Fibroblast of mammary gland (primary cell): ENCODE results near the gene ATXN1.

Source experiments
- DNase-seq: peaks from one replicate; pipeline ENCODE4 v3.0.0-alpha.2; 2010; ENCODE audit warnings: low read depth
- H3K4me3 ChIP-seq: 2 replicates; pipeline ENCODE4 v1.5.1; 2011; ENCODE audit warnings: low read depth, mild to moderate bottlenecking, low read length, moderate library complexity; ENCODE audit not compliant: control insufficient read depth
- CTCF ChIP-seq: conservative IDR thresholded peaks from 2 replicates; pipeline ENCODE4 v1.5.1; 2011; ENCODE audit warnings: low read depth, low read length, inconsistent platforms; ENCODE audit not compliant: control insufficient read depth, insufficient read depth

The ATXN1 gene

GRCh38 chr6:16503970-16504415, 257.3 kb downstream of the ATXN1 start:
- no peak overlapping the region for H3K4me3 ChIP-seq
- no peak for TF ChIP-seq CTCF
- no peak for DNase-seq

GRCh38 chr6:16503241-16503775, 258.0 kb downstream of the ATXN1 start:
- no peak overlapping the region for H3K4me3 ChIP-seq
- DNase-seq, result no peak
- no peak for TF ChIP-seq CTCF

GRCh38 chr6:16498957-16499356, 262.3 kb downstream of the ATXN1 start:
- no peak overlapping the region for H3K4me3 ChIP-seq
- DNase-seq, result no peak
- no peak for TF ChIP-seq CTCF

- DNase-seq, result no peak
- no peak overlapping the region for H3K4me3 ChIP-seq
- no peak for TF ChIP-seq CTCF
Measured at GRCh38 chr6:16498237-16498636, 263.0 kb downstream of the ATXN1 start.

- no peak for DNase-seq
- no peak overlapping the region for H3K4me3 ChIP-seq
- TF ChIP-seq CTCF, result no peak
Measured at GRCh38 chr6:16496991-16497801, 264.1 kb downstream of the ATXN1 start.

- H3K4me3 ChIP-seq, result no peak overlapping the region
- no peak for DNase-seq
- no peak for TF ChIP-seq CTCF
Measured at GRCh38 chr6:16496210-16496609, 265.1 kb downstream of the ATXN1 start.

- H3K4me3 ChIP-seq, result no peak overlapping the region
- no peak for DNase-seq
- TF ChIP-seq CTCF, result no peak
Measured at GRCh38 chr6:16494793-16495192, 266.5 kb downstream of the ATXN1 start.
